Body of pancreas (tissue), 4 donors: ENCODE results near the gene SDC1. TPM values are rescaled to one million over a fixed set of nuclear protein-coding genes. Genes with fewer than 3 reads are reported as not detected.
A peak's percentile ranks its signal among the peaks of the same experiment; 100 is the strongest.

Experiments
- ATAC-seq: fragments of 150-250 bp; one replicate; pipeline ENCODE4 v1.9.1; 2016
- DNase-seq, 4 donors: peaks; one replicate each; pipeline ENCODE4 v3.0.0-alpha.2; 2019
- H3K27ac ChIP-seq, 4 donors: fragments of 200-600 bp; sonication (generic); 1 replicate in 3 of 4; 2 replicates in 1 of 4; pipeline versions ENCODE4 v1.5.1 to v1.6.1; 2016 to 2019; ENCODE audit warnings: mild to moderate bottlenecking in 1 of 4, mixed read lengths in 1 of 4, moderate library complexity in 1 of 4
- H3K27me3 ChIP-seq, 2 donors: fragments of 200-600 bp; sonication (generic); one replicate each; pipeline ENCODE4 v1.6.0; 2016; ENCODE audit warnings: mild to moderate bottlenecking in 1 of 2
- H3K36me3 ChIP-seq, 2 donors: fragments of 200-600 bp; sonication (generic); replicated peaks in 1 of 2; 2 replicates each; pipeline ENCODE4 v1.5.1; 2016; ENCODE audit warnings: low read depth in 2 of 2; ENCODE audit not compliant: insufficient read depth in 1 of 2
- H3K4me1 ChIP-seq: fragments of 200-600 bp; sonication (generic); one replicate; pipeline ENCODE4 v1.6.0; 2016
- H3K4me3 ChIP-seq, 2 donors: fragments of 200-600 bp; sonication (generic); 1 replicate in 1 of 2; 2 replicates in 1 of 2; pipeline ENCODE4 v1.5.1; 2016 to 2019
- H3K9me3 ChIP-seq, 3 donors: fragments of 200-600 bp; sonication (generic); 1 replicate in 2 of 3; 2 replicates in 1 of 3; pipeline ENCODE4 v1.5.1; 2016
- CTCF ChIP-seq, 7 experiments: fragments of 450-650 bp in 4 of 7; fragments of 200-600 bp in 3 of 7; sonication (generic) in 3 of 7; IDR thresholded peaks; one replicate each; pipeline ENCODE4 v1.5.1; 2016 to 2019; ENCODE audit warnings: antibody characterized with exemption in 7 of 7
- POLR2A ChIP-seq, 3 donors: fragments of 450-650 bp; IDR thresholded peaks; one replicate each; pipeline ENCODE4 v1.6.1; 2016; ENCODE audit warnings: antibody characterized with exemption in 3 of 3, mild to moderate bottlenecking in 2 of 3
- WGBS, 2 donors: methylation state at CpG; one replicate each; pipeline ENCODE4 v1.1.5; 2017; 5-methylcytosine and 5-hydroxymethylcytosine counted together
- intact Hi-C: fragments of 100-400 bp; cut with DNase I; formaldehyde crosslinking; loops from one replicate; pipeline ENCODE4 v1.15.1; 2023
- total RNA-seq, 2 donors: library from RNA; depleted of rRNA; stranded (reverse); fragments of >200 nt; gene quantifications; one replicate each; pipeline ENCODE4 v1.1.0, GENCODE V29; 2016

Gene SDC1
- total RNA-seq, 2 donors from 2014 or later, result 24.7 to 53.2 TPM

GRCh38 chr2:20216130-20217025 lies 8.6 kb downstream of the SDC1 start:
- TF ChIP-seq POLR2A (IDR thresholded peaks at IDR 0.05) (no peak), CTCF (IDR thresholded peaks at IDR 0.05) (no peak)
- no peak overlapping the region for H3K27ac ChIP-seq
- no peak overlapping the region for H3K4me3 ChIP-seq
- H3K27me3 ChIP-seq, result no peaks in the 10 kb centered on the region
- H3K36me3 ChIP-seq, result no peaks in the 10 kb centered on the region
- intact Hi-C loops, result no loop called here
- peaks cover 16% of the 10 kb centered on the region for H3K4me1 ChIP-seq
- no peaks in the 10 kb centered on the region for H3K9me3 ChIP-seq
- DNase-seq (no peak), ATAC-seq (no peak)
- WGBS, 2 donors, result 87 to 89% methylated on average over 10 to 22 of the region's 22 CpGs

- Histone ChIP-seq H3K27ac (peak overlapping the region in 1 of 4 donors; percentile 65), H3K4me1 (peaks cover 16% of the 10 kb centered on the region), H3K9me3 (no peaks in the 10 kb centered on the region), H3K27me3 (no peaks in the 10 kb centered on the region), H3K4me3 (no peak overlapping the region), H3K36me3 (no peaks in the 10 kb centered on the region)
- TF ChIP-seq POLR2A (IDR thresholded peaks at IDR 0.05) (no peak), CTCF (IDR thresholded peaks at IDR 0.05) (no peak)
- ATAC-seq (no peak), DNase-seq (no peak)
- 83 to 95% methylated on average over 10 to 13 of the region's 13 CpGs for WGBS, 2 donors
- intact Hi-C loops, result no loop called here
Observed at GRCh38 chr2:20215183-20216040, 9.5 kb downstream of the SDC1 start.

- Histone ChIP-seq H3K27me3 (no peaks in the 10 kb centered on the region), H3K9me3 (no peaks in the 10 kb centered on the region), H3K4me3 (no peak overlapping the region), H3K27ac (peak overlapping the region in 2 of 4 donors; percentile 49 to 65), H3K4me1 (peaks cover 16% of the 10 kb centered on the region), H3K36me3 (no peaks in the 10 kb centered on the region)
- no peak for DNase-seq
- WGBS, 2 donors, result 46 to 100% methylated on average over 1 of the region's 2 CpGs
- TF ChIP-seq POLR2A (IDR thresholded peaks at IDR 0.05) (no peak), CTCF (IDR thresholded peaks at IDR 0.05) (no peak)
- ATAC-seq, result no peak
- intact Hi-C loops, result no loop called here
Observed at GRCh38 chr2:20214566-20215182, 10.3 kb downstream of the SDC1 start.

- 60 to 65% methylated on average over 6 to 9 of the region's 9 CpGs for WGBS, 2 donors
- intact Hi-C loops, result no loop called here
- H3K27me3 ChIP-seq, result no peaks in the 10 kb centered on the region
- TF ChIP-seq CTCF (IDR thresholded peaks at IDR 0.05) (no peak), POLR2A (IDR thresholded peaks at IDR 0.05) (no peak)
- H3K27ac ChIP-seq, result peak overlapping the region in 3 of 4 donors; percentile 26 to 65 (median 49)
- no peaks in the 10 kb centered on the region for H3K9me3 ChIP-seq
- DNase-seq (no peak), ATAC-seq (no peak)
- H3K36me3 ChIP-seq, result no peaks in the 10 kb centered on the region
- no peak overlapping the region for H3K4me3 ChIP-seq
- H3K4me1 ChIP-seq, result peaks cover 22% of the 10 kb centered on the region
Observed at GRCh38 chr2:20213651-20214565, 11.0 kb downstream of the SDC1 start.
